ENCODE data around the gene TSHZ2.

TSHZ2 gene

DNA sequence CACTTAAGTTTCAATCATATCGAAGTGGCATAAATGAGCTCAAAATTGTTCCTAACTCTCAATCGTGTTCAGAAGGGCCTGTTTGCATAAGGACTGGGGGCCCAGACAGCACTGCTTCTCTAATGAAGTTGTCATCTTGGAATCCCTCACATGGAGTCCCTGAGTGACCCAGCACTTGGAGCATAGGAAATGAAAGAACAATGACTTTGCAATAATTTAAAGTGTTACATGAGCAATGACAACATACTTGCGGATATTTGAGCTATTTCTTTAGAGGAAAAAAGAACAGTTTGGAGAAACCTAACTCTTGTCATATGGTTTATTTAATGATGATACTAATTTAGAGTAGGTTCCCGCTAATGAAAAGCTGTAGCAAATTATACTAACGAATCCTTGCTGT, 239.9 kb downstream of the TSHZ2 start:
- no peak for DNase-seq

DNA sequence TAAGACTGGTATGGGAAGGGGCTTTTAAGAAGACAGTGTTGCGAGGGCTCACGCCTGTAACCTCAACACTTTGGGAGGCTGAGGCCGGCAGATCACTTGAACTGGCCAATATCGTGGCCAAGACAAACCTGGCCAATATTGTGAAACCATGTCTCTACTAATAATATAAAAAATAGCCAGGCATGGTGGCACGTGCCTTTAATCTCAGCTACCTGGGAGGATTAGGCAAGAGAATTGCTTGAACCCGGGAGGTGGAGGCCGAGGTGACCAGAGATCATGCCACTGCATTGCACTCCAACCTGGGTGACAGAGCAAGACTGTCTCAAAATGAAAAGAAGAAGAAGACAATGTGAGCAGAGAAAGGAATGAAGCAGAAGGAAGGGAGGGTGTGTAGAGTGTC, 242.2 kb downstream of the TSHZ2 start:
- no peak for DNase-seq

- no peak for DNase-seq
Observed at GRCh38 chr20:53215166-53215565, 243.0 kb downstream of the TSHZ2 start.

DNA sequence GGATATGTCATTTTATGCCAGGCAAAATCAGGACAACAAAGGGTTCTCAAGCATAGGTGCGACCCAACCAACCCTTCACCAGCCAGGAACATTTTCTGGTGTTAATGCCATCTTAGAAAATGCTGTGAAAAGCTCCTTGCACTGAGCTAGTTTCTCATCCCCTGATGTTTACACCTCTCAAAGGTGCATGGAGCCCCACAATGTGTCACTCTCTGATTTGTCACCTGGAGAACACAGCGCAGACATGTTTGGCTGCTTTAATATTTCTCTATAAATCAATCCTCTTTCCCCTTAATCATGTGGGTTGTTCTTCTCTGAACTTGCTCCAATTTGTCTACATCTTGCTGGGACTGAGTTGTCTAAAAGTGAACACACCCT, 244.3 kb downstream of the TSHZ2 start:
- DNase-seq = no peak

GRCh38 chr20:53216856-53217576, 244.9 kb downstream of the TSHZ2 start:
- DNase-seq = peak; percentile 33

GRCh38 chr20:53220482-53221307, 248.5 kb downstream of the TSHZ2 start:
- no peak for DNase-seq

DNA sequence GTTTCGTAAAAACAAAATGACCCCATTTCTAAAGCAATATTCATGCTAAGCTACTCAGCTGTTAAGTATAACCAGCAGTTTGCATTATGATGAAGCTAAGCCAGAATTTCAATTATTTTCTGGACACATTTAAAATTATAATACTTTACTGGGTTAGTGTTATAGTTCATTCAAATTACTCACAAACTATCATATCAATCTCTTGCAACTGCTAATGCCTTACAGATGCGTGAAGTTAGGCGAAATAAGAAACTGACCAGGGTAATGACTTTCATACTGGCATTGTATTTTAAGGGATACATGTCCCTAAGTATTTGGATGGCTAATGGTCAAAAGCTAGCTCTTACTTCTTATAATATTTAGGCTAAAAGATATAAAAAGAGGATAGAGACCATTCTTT, 249.6 kb downstream of the TSHZ2 start:
- DNase-seq = no peak

- no peak for DNase-seq
Observed at GRCh38 chr20:53222416-53222815, 250.3 kb downstream of the TSHZ2 start.

- no peak for DNase-seq
Observed at GRCh38 chr20:53222932-53223331, 250.8 kb downstream of the TSHZ2 start.

DNA sequence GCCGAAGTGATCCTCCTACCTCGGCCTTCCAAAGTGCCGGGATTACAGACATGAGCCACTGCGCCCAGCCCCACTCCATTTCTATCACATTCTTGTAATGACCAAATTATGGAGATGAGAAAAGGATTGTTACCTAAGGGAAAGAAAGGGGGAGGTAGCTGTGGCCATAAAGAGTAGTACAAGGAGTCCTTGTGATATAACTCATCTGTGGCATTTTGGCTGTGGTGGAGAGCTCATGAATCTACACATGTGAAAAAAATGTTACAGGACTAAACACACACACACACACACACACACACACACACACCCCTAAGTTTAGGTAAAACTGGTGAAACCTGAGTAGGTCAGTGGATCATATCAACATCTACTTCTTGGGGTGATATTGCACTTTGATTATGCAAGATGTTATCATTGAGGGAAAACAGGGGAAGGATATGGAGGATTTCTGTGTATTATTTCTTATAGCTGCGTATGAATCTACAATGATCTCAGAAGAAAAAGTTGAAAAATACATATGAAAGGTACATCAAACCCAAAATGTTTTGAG, 251.5 kb downstream of the TSHZ2 start:
- DNase-seq = no peak

DNA sequence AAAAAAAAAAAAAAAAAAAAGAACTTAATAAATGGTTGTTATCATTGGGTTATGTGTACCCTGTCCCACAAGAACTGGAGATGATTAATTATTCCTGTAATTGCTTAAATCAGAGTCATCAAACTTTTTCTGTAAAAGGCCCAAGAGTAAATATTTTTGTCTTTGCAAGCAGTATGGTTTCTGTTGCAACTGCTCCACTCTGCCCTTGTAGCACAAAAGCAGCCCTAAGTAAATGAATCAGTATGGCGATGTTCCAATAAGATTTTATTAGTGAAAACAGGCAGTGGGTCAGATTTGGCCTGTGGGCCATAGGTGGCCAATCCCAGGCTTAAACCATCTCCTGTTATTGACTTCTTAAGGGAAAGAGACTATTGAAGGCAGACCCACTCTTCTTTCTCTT, 252.7 kb downstream of the TSHZ2 start:
- DNase-seq = no peak

- DNase-seq = no peak
Observed at GRCh38 chr20:53226826-53227225, 254.7 kb downstream of the TSHZ2 start.

- no peak for DNase-seq
Observed at GRCh38 chr20:53227523-53227922, 255.4 kb downstream of the TSHZ2 start.

DNA sequence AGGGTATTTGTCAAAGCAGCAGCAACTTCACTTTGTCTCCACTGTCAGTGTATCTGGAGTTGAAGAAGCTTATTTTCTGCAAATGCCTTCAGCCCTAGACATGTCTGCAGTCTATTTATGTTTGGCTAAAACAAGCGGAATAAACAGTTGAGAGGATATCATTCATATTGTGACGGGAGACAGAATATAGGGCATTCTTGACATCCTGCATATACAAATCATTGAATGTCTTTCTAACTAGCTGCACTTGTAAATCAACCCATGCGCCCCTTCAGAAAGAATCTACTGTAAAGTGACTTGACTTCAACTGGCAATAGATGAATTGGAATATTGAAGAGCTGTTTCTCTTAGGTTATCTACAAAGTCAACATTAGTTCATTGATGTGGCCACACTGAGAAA, 258.9 kb downstream of the TSHZ2 start:
- no peak for DNase-seq

GRCh38 chr20:53237461-53237860, 265.3 kb downstream of the TSHZ2 start:
- DNase-seq = no peak

- DNase-seq = no peak
Observed at GRCh38 chr20:53238121-53238660, 266.0 kb downstream of the TSHZ2 start.

- no peak for DNase-seq
Observed at GRCh38 chr20:53243152-53243551, 271.0 kb downstream of the TSHZ2 start.

GRCh38 chr20:53244711-53245110, 272.6 kb downstream of the TSHZ2 start:
- DNase-seq = no peak

DNA sequence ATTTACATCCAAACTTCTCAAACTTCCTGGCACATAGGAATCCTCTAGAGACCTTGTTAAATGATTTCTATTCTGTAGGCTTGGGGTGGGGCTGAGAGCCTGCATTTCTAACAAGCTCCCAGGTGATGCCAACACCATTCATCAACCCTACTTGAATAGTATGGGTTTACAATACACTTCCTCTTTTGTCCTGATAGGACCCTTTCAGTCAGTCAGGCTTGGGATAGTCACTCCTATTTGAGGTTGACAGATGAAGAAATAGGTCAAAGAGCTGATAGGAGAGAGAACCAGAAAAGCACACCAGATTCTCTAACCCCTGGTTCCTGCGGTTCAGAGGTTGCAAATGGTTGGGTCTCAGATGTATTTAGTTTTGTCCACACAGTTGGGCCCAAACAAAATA, 273.4 kb downstream of the TSHZ2 start:
- DNase-seq = no peak

DNA sequence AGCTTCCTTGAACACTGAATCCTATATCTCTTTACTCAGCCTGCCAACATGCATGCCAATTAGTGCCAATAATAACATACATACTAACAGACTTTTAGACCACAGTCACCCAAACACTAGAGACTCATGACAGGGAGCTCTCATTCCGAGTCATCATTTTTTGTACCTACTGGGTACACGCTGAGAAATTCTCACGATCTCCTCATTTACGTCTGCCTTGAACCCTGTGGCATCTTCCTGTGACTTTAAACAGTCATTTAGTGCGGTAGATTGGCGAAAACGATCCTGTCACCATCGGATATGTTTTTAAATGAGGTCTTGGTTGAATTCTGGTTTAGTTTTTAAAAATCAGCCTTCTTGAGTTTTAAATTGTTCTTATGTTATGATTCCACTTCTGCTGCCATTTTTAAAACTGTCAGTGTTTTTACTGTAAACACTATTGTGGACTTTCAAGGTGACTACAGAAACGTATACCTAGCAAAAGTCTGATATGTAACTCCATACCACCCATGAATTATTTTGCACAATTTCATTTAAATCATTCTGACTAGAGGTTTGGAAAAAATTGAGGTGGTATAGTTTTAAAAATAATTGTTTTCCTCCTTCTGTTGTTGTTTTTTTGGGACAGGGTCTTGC, 275.4 kb downstream of the TSHZ2 start:
- DNase-seq = no peak

- DNase-seq = no peak
Observed at GRCh38 chr20:53250456-53250855, 278.3 kb downstream of the TSHZ2 start.

GRCh38 chr20:53252002-53252401, 279.8 kb downstream of the TSHZ2 start:
- DNase-seq = no peak

- no peak for DNase-seq
Observed at GRCh38 chr20:53253668-53254067, 281.5 kb downstream of the TSHZ2 start.

Measured in NCI-H1092 (cell line).